ENCODE measurements around the gene CAPS2. TPM values are rescaled to one million over a fixed set of nuclear protein-coding genes. Genes with fewer than 3 reads are reported as not detected.

Gene CAPS2
- total and polyA plus RNA-seq, 7 donors = 1.1 to 17.8 (median 7.7) TPM

DNA sequence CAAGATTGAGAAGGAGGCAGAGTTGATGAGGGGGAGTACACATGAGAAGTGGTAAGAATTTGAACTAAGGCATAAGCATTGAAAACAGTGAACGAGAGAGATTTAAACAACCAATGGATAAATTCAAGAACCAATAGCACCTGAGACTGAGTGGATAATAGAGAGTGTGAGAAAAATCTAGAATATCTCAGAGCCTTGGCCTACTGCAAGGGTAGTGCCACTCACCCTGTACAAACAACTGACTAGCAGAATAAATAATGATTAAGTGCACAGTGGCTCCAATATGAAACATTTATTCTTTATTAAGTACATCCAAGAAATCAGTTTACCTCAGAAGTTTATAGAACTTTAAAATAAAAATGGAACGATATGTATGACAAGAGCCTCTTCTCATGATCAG, 54.4 kb downstream of the CAPS2 start:
- no peak for TF ChIP-seq EP300 (IDR thresholded peaks at IDR 0.05)
- no peak for TF ChIP-seq POLR2A (IDR thresholded peaks at IDR 0.05)
- TF ChIP-seq, protein P1, sequence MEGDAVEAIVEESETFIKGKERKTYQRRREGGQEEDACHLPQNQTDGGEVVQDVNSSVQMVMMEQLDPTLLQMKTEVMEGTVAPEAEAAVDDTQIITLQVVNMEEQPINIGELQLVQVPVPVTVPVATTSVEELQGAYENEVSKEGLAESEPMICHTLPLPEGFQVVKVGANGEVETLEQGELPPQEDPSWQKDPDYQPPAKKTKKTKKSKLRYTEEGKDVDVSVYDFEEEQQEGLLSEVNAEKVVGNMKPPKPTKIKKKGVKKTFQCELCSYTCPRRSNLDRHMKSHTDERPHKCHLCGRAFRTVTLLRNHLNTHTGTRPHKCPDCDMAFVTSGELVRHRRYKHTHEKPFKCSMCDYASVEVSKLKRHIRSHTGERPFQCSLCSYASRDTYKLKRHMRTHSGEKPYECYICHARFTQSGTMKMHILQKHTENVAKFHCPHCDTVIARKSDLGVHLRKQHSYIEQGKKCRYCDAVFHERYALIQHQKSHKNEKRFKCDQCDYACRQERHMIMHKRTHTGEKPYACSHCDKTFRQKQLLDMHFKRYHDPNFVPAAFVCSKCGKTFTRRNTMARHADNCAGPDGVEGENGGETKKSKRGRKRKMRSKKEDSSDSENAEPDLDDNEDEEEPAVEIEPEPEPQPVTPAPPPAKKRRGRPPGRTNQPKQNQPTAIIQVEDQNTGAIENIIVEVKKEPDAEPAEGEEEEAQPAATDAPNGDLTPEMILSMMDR (IDR thresholded peaks at IDR 0.05) = no peak
- TF ChIP-seq POLR2AphosphoS5 (IDR thresholded peaks at IDR 0.05) = no peak
- H3K4me1 ChIP-seq = no peaks in the 10 kb centered on the region
- intact Hi-C loops (cut with DNase I) = no loop called here
- 89 to 93% methylated on average over 2 of the region's 2 CpGs for whole genome bisulfite sequencing, 2 donors
- H3K27me3 ChIP-seq = no peaks in the 10 kb centered on the region
- DNase-seq = no peak
- no peak overlapping the region for H3K4me3 ChIP-seq
- H3K36me3 ChIP-seq = no peaks in the 10 kb centered on the region
- H3K27ac ChIP-seq = no peak overlapping the region
- H3K9me3 ChIP-seq = no peaks in the 10 kb centered on the region

DNA sequence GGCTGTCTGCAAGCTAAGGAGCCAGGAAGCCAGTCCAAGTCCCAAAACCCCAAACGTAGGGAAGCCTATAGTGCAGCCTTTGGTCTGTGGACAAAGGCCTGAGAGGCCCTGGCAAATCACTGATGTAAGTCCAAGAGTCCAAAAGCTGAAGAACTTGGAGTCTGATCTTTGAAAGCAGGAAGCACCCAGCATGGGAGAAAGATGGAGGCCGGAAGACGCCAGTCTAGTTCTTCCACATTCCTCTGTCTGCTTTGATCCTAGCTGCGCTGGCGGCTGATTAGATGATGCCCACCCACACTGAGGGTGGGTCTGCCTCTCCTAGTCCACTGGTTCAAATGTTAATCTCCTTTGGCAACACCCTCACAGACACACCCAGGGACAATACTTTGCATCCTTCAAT, 58.5 kb downstream of the CAPS2 start:
- no peaks in the 10 kb centered on the region for H3K36me3 ChIP-seq
- intact Hi-C loops (cut with DNase I) = no loop called here
- no peak overlapping the region for H3K27ac ChIP-seq
- no peak for DNase-seq
- H3K4me3 ChIP-seq = no peak overlapping the region
- H3K27me3 ChIP-seq = no peaks in the 10 kb centered on the region
- H3K4me1 ChIP-seq = no peaks in the 10 kb centered on the region
- TF ChIP-seq EP300 (IDR thresholded peaks at IDR 0.05) (no peak), POLR2A (IDR thresholded peaks at IDR 0.05) (no peak), POLR2AphosphoS5 (IDR thresholded peaks at IDR 0.05) (no peak)
- TF ChIP-seq, protein P1 (IDR thresholded peaks at IDR 0.05) = no peak
- 66 to 82% methylated on average over 5 of the region's 5 CpGs for WGBS, 2 donors
- H3K9me3 ChIP-seq = no peaks in the 10 kb centered on the region

DNA sequence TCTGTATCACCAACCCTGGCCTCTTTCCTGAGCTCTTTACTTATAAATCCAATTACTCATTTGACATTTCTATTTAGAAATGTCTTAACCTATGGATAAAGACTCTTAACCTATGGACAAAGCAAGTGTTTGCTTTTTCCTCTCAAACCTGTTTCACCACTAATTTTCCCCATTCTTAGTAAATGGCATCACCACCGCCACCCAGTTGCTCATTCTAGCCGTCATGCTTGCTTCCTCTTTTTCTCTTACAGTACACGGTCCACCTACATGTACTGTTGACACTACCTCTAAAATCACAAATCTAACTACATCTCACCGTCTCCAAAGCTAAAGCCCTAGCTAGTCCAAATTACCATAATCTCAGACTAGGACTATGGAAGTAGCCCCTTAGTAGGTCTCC, 60.0 kb downstream of the CAPS2 start:
- peaks cover 0 to 5% (median 0%) of the 10 kb centered on the region in 4 donors for H3K9me3 ChIP-seq
- no peak for DNase-seq
- H3K4me1 ChIP-seq = no peaks in the 10 kb centered on the region
- no peaks in the 10 kb centered on the region for H3K36me3 ChIP-seq
- intact Hi-C loops (cut with DNase I) = no loop called here
- no peak overlapping the region for H3K27ac ChIP-seq
- no peaks in the 10 kb centered on the region for H3K27me3 ChIP-seq
- H3K4me3 ChIP-seq = no peak overlapping the region
- no peak for TF ChIP-seq POLR2A (IDR thresholded peaks at IDR 0.05)
- 73 to 82% methylated on average over 4 of the region's 4 CpGs for WGBS, 2 donors

DNA sequence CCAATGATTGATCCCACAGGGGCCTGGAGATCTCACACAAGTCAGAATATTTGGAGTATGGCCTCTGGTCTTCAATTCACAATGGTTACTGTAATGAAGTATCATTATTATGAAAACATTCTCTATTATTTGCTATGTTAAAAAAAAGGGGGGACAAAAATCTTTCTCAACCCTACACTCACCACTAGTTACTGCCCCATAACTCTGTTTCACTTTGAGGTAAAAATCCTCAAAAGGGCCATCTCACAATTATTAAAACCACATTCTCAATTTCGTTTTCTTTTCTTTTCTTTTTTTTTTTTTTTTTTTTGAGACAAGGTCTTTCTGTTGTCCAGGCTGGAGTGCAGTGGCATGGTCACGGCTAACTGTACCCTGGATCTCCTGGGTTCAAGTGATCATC, 60.9 kb downstream of the CAPS2 start:
- 55 to 73% methylated on average over 2 of the region's 2 CpGs for WGBS, 2 donors
- Histone ChIP-seq H3K4me3 (no peak overlapping the region), H3K27ac (no peak overlapping the region), H3K27me3 (no peaks in the 10 kb centered on the region), H3K4me1 (no peaks in the 10 kb centered on the region), H3K36me3 (no peaks in the 10 kb centered on the region), H3K9me3 (peaks cover 0 to 5% (median 0%) of the 10 kb centered on the region in 4 donors)
- DNase-seq = no peak
- intact Hi-C loops (cut with DNase I) = no loop called here
- TF ChIP-seq POLR2A (IDR thresholded peaks at IDR 0.05) (no peak), POLR2AphosphoS5 (IDR thresholded peaks at IDR 0.05) (no peak), EP300 (IDR thresholded peaks at IDR 0.05) (no peak)
- TF ChIP-seq, protein P1 (IDR thresholded peaks at IDR 0.05) = no peak

DNA sequence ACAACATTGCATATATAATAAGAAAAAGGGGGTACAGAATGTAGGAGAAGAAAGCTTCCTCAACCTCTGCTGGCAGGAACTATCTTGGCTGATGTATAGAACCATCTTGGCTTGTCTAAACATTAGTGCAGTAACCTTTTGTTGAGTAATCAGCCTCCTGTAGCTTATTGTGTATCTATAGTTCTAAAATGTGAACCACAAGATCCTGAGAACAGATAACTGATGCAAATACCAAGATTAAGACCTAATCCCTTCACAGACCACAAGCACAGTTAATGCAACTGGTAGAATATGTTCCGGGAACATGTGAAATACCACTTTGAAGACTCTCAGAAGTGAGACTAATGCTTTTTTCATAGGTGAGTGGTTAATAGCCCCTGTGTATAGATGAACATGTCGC, 69.8 kb downstream of the CAPS2 start:
- no peak overlapping the region for H3K4me3 ChIP-seq

More for the DNA sequence above, 69.8 kb downstream of the CAPS2 start:
- intact Hi-C loops (cut with DNase I) = no loop called here
- H3K27me3 ChIP-seq = no peaks in the 10 kb centered on the region
- H3K36me3 ChIP-seq = no peaks in the 10 kb centered on the region
- no peak for DNase-seq
- H3K4me1 ChIP-seq = no peaks in the 10 kb centered on the region
- no peak overlapping the region for H3K27ac ChIP-seq
- H3K9me3 ChIP-seq = peaks cover 0 to under 1% (median 0%) of the 10 kb centered on the region in 4 donors
- TF ChIP-seq EP300 (IDR thresholded peaks at IDR 0.05) = no peak
- TF ChIP-seq POLR2A (IDR thresholded peaks at IDR 0.05) = no peak
- no peak for TF ChIP-seq POLR2AphosphoS5 (IDR thresholded peaks at IDR 0.05)
- TF ChIP-seq, protein P1 (IDR thresholded peaks at IDR 0.05) = no peak
- WGBS, 2 donors = 75 to 92% methylated on average over 2 of the region's 2 CpGs

Data from sigmoid colon (tissue), 7 donors.